Measurements from ENCODE around the gene ITPR3.

ITPR3 gene

GRCh38 chr6:33671744-33672072 is 50.6 kb downstream of the ITPR3 start:
- FAIRE-seq: no peak

- FAIRE-seq: no peak
Measured at GRCh38 chr6:33672808-33673207, 51.7 kb downstream of the ITPR3 start.

- FAIRE-seq: no peak
Measured at GRCh38 chr6:33673851-33674250, 52.7 kb downstream of the ITPR3 start.

GRCh38 chr6:33675968-33676367 is 54.8 kb downstream of the ITPR3 start:
- FAIRE-seq: no peak

GRCh38 chr6:33676416-33677142 is 55.5 kb downstream of the ITPR3 start:
- FAIRE-seq: no peak

GRCh38 chr6:33677143-33677660 is 56.1 kb downstream of the ITPR3 start:
- FAIRE-seq: no peak

- FAIRE-seq: no peak
Measured at GRCh38 chr6:33677689-33678088, 56.6 kb downstream of the ITPR3 start.

GRCh38 chr6:33678233-33678931 is 57.3 kb downstream of the ITPR3 start:
- FAIRE-seq: no peak

- no peak for FAIRE-seq
Measured at GRCh38 chr6:33678932-33679490, 57.9 kb downstream of the ITPR3 start.

GRCh38 chr6:33679761-33680160 is 58.6 kb downstream of the ITPR3 start:
- FAIRE-seq: no peak

- FAIRE-seq: no peak
Measured at GRCh38 chr6:33682341-33682740, 61.2 kb downstream of the ITPR3 start.

- FAIRE-seq: no peak
Measured at GRCh38 chr6:33683051-33683571, 62.0 kb downstream of the ITPR3 start.

GRCh38 chr6:33683576-33684427 is 62.7 kb downstream of the ITPR3 start:
- FAIRE-seq: no peak

GRCh38 chr6:33684428-33684896 is 63.3 kb downstream of the ITPR3 start:
- FAIRE-seq: no peak

- no peak for FAIRE-seq
Measured at GRCh38 chr6:33684983-33685382, 63.9 kb downstream of the ITPR3 start.

- FAIRE-seq: no peak
Measured at GRCh38 chr6:33685411-33686224, 64.5 kb downstream of the ITPR3 start.

GRCh38 chr6:33686225-33686924 is 65.3 kb downstream of the ITPR3 start:
- FAIRE-seq: no peak

- no peak for FAIRE-seq
Measured at GRCh38 chr6:33686981-33687975, 66.2 kb downstream of the ITPR3 start.

GRCh38 chr6:33688006-33688405 is 66.9 kb downstream of the ITPR3 start:
- no peak for FAIRE-seq

Measured in islet of Langerhans (tissue), 1 donor.